ENCODE data around the gene RIMS1.

DNA sequence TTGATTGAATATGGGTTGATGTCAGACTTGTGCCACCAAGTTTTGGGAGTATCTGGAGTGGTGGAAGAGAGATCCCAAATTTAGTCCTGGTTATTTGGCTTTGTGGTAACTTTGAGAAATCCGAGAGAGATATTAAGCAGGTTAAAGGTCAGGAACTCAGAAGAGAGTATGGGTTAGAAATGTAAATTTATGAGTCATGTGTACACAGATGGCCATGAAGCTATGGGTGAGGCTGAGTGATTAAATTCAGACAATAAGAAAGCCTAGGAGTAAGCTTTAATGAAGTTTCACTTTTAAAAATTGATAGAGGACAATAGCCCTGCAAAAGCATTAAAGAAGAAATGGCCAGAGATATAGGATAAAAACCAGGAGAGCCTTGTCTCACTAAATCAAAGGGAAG is 14.3 kb downstream of the RIMS1 start:
- TF ChIP-seq, protein P1, sequence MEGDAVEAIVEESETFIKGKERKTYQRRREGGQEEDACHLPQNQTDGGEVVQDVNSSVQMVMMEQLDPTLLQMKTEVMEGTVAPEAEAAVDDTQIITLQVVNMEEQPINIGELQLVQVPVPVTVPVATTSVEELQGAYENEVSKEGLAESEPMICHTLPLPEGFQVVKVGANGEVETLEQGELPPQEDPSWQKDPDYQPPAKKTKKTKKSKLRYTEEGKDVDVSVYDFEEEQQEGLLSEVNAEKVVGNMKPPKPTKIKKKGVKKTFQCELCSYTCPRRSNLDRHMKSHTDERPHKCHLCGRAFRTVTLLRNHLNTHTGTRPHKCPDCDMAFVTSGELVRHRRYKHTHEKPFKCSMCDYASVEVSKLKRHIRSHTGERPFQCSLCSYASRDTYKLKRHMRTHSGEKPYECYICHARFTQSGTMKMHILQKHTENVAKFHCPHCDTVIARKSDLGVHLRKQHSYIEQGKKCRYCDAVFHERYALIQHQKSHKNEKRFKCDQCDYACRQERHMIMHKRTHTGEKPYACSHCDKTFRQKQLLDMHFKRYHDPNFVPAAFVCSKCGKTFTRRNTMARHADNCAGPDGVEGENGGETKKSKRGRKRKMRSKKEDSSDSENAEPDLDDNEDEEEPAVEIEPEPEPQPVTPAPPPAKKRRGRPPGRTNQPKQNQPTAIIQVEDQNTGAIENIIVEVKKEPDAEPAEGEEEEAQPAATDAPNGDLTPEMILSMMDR (IDR thresholded peaks at IDR 0.05) = no peak
- TF ChIP-seq POLR2AphosphoS5 (IDR thresholded peaks at IDR 0.05; ENCODE audit: insufficient read depth in 1 of 2, low read depth in 1 of 2) = no peak
